Hepatocyte (in vitro differentiated cells): ENCODE results near the gene ZBTB20. TPM values are rescaled to one million over a fixed set of nuclear protein-coding genes. Genes with fewer than 3 reads are reported as not detected.

ENCODE experiments used
- DNase-seq: peaks from one replicate; pipeline ENCODE4 v3.0.0-alpha.2; 2016; ENCODE audit warnings: low spot score
- H2AFZ ChIP-seq: fragments of 200-600 bp; sonication (generic); 2 replicates; pipeline ENCODE4 v1.6.0; 2016; ENCODE audit warnings: antibody characterized with exemption, mild to moderate bottlenecking
- H3K27ac ChIP-seq: fragments of 200-600 bp; sonication (generic); 2 replicates; pipeline ENCODE4 v1.5.1; 2016; ENCODE audit warnings: mild to moderate bottlenecking
- H3K27me3 ChIP-seq: fragments of 200-600 bp; sonication (generic); 2 replicates; pipeline ENCODE4 v1.6.1; 2016
- H3K36me3 ChIP-seq: fragments of 200-600 bp; sonication (generic); replicated peaks from 2 replicates; pipeline ENCODE4 v1.5.1; 2016; ENCODE audit warnings: low read depth; ENCODE audit not compliant: insufficient read depth
- H3K4me1 ChIP-seq: fragments of 200-600 bp; sonication (generic); 2 replicates; pipeline ENCODE4 v1.5.1; 2016; ENCODE audit warnings: mild to moderate bottlenecking, moderate library complexity; ENCODE audit not compliant: insufficient read depth
- H3K4me2 ChIP-seq: fragments of 200-600 bp; sonication (generic); 2 replicates; pipeline ENCODE4 v1.6.0; 2016
- H3K4me3 ChIP-seq: fragments of 200-600 bp; sonication (generic); 2 replicates; pipeline ENCODE4 v1.5.1; 2016; ENCODE audit warnings: mild to moderate bottlenecking
- H3K79me2 ChIP-seq: fragments of 200-600 bp; sonication (generic); 2 replicates; pipeline ENCODE4 v1.6.0; 2017; ENCODE audit warnings: mild to moderate bottlenecking
- H3K9me2 ChIP-seq: fragments of 200-600 bp; sonication (generic); replicated peaks from 2 replicates; pipeline ENCODE4 v1.6.0; 2017; ENCODE audit warnings: mild to moderate bottlenecking; ENCODE audit not compliant: insufficient read depth
- H3K9me3 ChIP-seq: fragments of 200-600 bp; sonication (generic); 2 replicates; pipeline ENCODE4 v1.5.1; 2016; ENCODE audit warnings: low read depth, mild to moderate bottlenecking
- H4K20me1 ChIP-seq: fragments of 200-600 bp; sonication (generic); 2 replicates; pipeline ENCODE4 v1.6.0; 2016; ENCODE audit warnings: mild to moderate bottlenecking; ENCODE audit not compliant: insufficient read depth, poor library complexity, severe bottlenecking
- EZH2 ChIP-seq: fragments of 200-600 bp; sonication (generic); IDR thresholded peaks from 2 replicates; pipeline ENCODE4 v1.6.1; 2016; ENCODE audit warnings: antibody characterized with exemption, mild to moderate bottlenecking, borderline replicate concordance
- EZH2phosphoT487 ChIP-seq: fragments of 200-600 bp; sonication (generic); IDR thresholded peaks from one replicate; pipeline ENCODE4 v1.6.1; 2018; ENCODE audit warnings: antibody characterized with exemption, mild to moderate bottlenecking, low read depth, moderate library complexity; ENCODE audit not compliant: unreplicated experiment, severe bottlenecking
- WGBS: methylation state at CpG from one replicate; pipeline ENCODE4 v1.1.6; 2016; ENCODE audit warnings: low lambda C conversion rate; ENCODE audit errors: missing lambda C conversion rate; 5-methylcytosine and 5-hydroxymethylcytosine counted together
- polyA plus RNA-seq: library from polyadenylated mRNA; unstranded; fragments of >200 nt; fragmentation: Nextera tagmentation; extraction: Ambion mirVana; gene quantifications from 2 replicates; pipeline ENCODE4 v1.2.1, GENCODE V29; 2016
- total RNA-seq: library from RNA; depleted of rRNA; stranded (reverse); fragments of >200 nt; gene quantifications from 2 replicates; pipeline ENCODE4 v1.2.3, GENCODE V29; 2014
- TF ChIP-seq, protein P1 (sequence below): fragments of 200-600 bp; sonication (generic); IDR thresholded peaks from 2 replicates; pipeline ENCODE4 v1.5.1; 2016; ENCODE audit warnings: antibody characterized with exemption, mild to moderate bottlenecking; ENCODE audit not compliant: poor library complexity

ZBTB20 gene
- total and polyA plus RNA-seq, 2 experiments from 2014 or later = 25.8 to 28.0 TPM

DNA sequence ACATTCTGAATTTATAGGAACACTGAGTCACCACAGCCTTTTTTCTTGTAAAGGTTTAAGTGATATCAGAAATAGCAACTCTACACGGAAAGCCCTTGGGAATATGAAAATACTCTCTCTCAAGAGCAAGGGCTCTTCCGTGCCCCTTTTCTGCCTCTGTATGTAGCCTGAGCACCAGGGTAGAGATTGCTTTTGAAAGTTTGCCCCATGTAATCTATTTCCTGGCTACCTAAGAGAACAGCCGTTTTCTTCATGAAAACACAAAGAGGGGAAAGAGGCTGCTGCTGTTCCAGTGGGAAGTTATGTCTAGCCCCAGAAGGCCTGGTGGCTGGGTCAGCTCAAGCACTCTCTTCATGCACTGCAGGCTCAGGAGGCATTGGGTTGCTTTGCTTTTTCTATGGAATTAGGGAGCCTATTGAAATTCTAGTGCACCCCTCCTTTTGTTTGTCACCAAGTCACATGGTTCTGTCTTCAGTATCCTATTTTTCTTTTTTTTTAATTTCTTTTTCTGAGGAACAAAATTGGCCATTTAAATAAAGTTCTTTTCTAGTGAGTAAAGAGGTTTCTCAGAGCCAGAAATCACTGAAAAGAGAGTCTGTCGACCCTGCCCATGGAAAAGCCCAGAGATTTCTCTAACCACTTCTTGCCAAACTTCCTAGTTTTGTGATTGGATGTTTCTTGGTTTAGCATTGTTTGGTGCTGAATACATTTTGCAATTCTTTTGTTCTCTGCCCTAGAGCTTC, 813.7 kb downstream of the ZBTB20 start:
- H3K4me1 ChIP-seq = no peaks in the 10 kb centered on the region
- H2AFZ ChIP-seq = no peak overlapping the region
- no peaks in the 10 kb centered on the region for H3K9me2 ChIP-seq
- H3K36me3 ChIP-seq = no peaks in the 10 kb centered on the region
- H4K20me1 ChIP-seq = no peaks in the 10 kb centered on the region
- no peaks in the 10 kb centered on the region for H3K27me3 ChIP-seq
- no peak overlapping the region for H3K4me3 ChIP-seq
- no peaks in the 10 kb centered on the region for H3K79me2 ChIP-seq
- TF ChIP-seq, protein P1, sequence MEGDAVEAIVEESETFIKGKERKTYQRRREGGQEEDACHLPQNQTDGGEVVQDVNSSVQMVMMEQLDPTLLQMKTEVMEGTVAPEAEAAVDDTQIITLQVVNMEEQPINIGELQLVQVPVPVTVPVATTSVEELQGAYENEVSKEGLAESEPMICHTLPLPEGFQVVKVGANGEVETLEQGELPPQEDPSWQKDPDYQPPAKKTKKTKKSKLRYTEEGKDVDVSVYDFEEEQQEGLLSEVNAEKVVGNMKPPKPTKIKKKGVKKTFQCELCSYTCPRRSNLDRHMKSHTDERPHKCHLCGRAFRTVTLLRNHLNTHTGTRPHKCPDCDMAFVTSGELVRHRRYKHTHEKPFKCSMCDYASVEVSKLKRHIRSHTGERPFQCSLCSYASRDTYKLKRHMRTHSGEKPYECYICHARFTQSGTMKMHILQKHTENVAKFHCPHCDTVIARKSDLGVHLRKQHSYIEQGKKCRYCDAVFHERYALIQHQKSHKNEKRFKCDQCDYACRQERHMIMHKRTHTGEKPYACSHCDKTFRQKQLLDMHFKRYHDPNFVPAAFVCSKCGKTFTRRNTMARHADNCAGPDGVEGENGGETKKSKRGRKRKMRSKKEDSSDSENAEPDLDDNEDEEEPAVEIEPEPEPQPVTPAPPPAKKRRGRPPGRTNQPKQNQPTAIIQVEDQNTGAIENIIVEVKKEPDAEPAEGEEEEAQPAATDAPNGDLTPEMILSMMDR = no peak
- TF ChIP-seq EZH2 = no peak
- TF ChIP-seq EZH2phosphoT487 = no peak
- H3K9me3 ChIP-seq = no peaks in the 10 kb centered on the region
- no peak overlapping the region for H3K27ac ChIP-seq
- no peak for DNase-seq
- 74% methylated on average over 4 of the region's 4 CpGs for WGBS
- H3K4me2 ChIP-seq = no peak overlapping the region

DNA sequence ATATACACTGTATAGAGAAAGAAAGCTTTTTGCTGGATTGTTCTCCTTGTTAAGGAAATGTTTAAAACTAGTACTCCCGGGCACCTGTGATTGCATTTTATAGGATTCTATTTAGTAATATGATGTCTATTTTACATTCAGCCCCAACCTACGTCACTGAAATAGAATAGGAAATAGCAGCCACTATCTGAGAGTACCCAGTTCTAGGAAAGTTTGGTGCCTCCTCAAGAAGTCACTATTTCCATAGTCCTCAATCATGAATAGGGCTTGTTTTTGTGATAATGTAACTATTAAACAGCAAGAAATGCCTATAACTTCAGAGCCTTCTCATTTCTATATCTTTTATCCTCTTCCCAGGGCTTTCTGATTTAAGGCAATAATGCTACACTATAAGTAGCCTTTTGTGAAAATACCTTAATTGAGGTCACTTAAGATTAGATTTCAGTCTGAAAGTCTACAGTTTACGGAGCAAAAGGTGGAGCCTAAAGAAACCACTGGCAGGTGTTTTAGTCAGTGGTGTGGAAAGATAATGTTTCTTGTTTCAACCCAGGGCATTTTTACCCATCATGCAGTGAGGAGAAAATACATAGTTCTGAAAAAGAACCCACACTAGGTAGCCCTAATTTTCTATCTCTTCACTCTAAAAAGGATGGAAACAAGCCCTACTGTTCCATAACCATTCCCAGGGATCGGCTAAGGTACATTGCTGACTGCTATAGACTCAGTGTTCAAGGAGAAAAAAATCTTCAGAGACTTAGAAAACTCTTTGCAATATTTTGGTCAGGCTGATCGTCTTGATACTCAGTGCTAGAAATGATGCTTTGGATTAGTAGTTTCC, 814.5 kb downstream of the ZBTB20 start:
- H3K9me2 ChIP-seq = no peaks in the 10 kb centered on the region
- H3K4me1 ChIP-seq = no peaks in the 10 kb centered on the region
- WGBS = 92% methylated on average over 5 of the region's 5 CpGs
- no peaks in the 10 kb centered on the region for H3K36me3 ChIP-seq
- DNase-seq = no peak
- H3K27me3 ChIP-seq = no peaks in the 10 kb centered on the region
- no peaks in the 10 kb centered on the region for H4K20me1 ChIP-seq
- TF ChIP-seq EZH2phosphoT487 (no peak), EZH2 (no peak)
- TF ChIP-seq, protein P1 = no peak
- H3K4me2 ChIP-seq = no peak overlapping the region
- no peaks in the 10 kb centered on the region for H3K79me2 ChIP-seq
- no peak overlapping the region for H2AFZ ChIP-seq
- no peak overlapping the region for H3K4me3 ChIP-seq
- H3K9me3 ChIP-seq = no peaks in the 10 kb centered on the region
- H3K27ac ChIP-seq = no peak overlapping the region

DNA sequence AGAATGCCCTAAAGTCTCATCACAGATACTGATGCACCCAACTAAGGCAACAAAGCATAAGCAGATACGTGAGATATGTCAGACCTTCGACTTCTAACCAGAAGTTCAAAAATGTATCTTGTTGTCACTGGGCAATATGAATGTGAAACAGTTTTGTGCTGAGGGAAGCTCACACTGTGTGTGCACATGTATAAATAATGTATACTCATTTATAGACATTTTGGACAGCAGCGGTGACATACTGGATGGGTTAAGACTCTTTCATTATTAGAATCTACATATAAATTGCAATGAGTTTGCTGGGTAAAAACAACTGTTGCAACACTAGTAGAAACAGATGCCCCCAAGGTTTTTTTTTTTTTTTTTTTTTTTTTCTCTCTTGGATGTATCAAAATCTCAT, 815.4 kb downstream of the ZBTB20 start:
- H3K4me1 ChIP-seq = no peaks in the 10 kb centered on the region
- H3K9me3 ChIP-seq = no peaks in the 10 kb centered on the region
- H3K79me2 ChIP-seq = no peaks in the 10 kb centered on the region
- DNase-seq = no peak
- H4K20me1 ChIP-seq = no peaks in the 10 kb centered on the region
- no peak overlapping the region for H3K4me2 ChIP-seq
- no peaks in the 10 kb centered on the region for H3K9me2 ChIP-seq
- WGBS = 94% methylated on average over 3 of the region's 3 CpGs
- no peak overlapping the region for H2AFZ ChIP-seq
- H3K4me3 ChIP-seq = no peak overlapping the region
- no peak overlapping the region for H3K27ac ChIP-seq
- no peaks in the 10 kb centered on the region for H3K36me3 ChIP-seq
- TF ChIP-seq, protein P1 = no peak
- no peak for TF ChIP-seq EZH2phosphoT487
- TF ChIP-seq EZH2 = no peak
- no peaks in the 10 kb centered on the region for H3K27me3 ChIP-seq
